Heart right ventricle (tissue), 16 donors: ENCODE results near the gene SHROOM2. TPM values are rescaled to one million over a fixed set of nuclear protein-coding genes. Genes with fewer than 3 reads are reported as not detected.

Experiments
- ATAC-seq, 8 donors: fragments of 200-7000 bp; cut with Tn5 transposase; one replicate each; pipeline ENCODE4 v1.9.1; 2020; ENCODE audit warnings: mild to moderate bottlenecking in 8 of 8, moderate library complexity in 8 of 8, moderate number of reproducible peaks in 1 of 8
- DNase-seq, 2 donors: peaks; one replicate each; pipeline ENCODE4 v3.0.0-alpha.2; 2020
- H3K27ac ChIP-seq, 10 donors: fragments of 200-600 bp; sonication (generic) in 2 of 10; one replicate each; pipeline versions ENCODE4 v1.5.0 to v1.8.0; 2020 to 2022; ENCODE audit warnings: mild to moderate bottlenecking in 3 of 10
- H3K27me3 ChIP-seq, 7 donors: fragments of 200-600 bp; one replicate each; pipeline ENCODE4 v1.8.0; 2021 to 2022; ENCODE audit warnings: mild to moderate bottlenecking in 2 of 7
- H3K36me3 ChIP-seq, 9 donors: fragments of 200-600 bp; sonication (generic) in 1 of 9; one replicate each; pipeline versions ENCODE4 v1.5.0 to v1.8.0; 2020 to 2022; ENCODE audit warnings: mild to moderate bottlenecking in 2 of 9
- H3K4me1 ChIP-seq, 9 donors: fragments of 200-600 bp; sonication (generic) in 1 of 9; one replicate each; pipeline versions ENCODE4 v1.5.0 to v1.8.0; 2020 to 2022; ENCODE audit warnings: mild to moderate bottlenecking in 4 of 9
- H3K4me3 ChIP-seq, 10 donors: fragments of 200-600 bp; sonication (generic) in 2 of 10; one replicate each; pipeline versions ENCODE4 v1.5.0 to v1.8.0; 2020 to 2022; ENCODE audit warnings: mild to moderate bottlenecking in 7 of 10, moderate library complexity in 2 of 10
- H3K9me3 ChIP-seq, 11 donors: fragments of 200-600 bp in 10 of 11; sonication (generic) in 2 of 11; one replicate each; pipeline versions ENCODE4 v1.5.0 to v1.8.0; 2013 to 2022; ENCODE audit warnings: mild to moderate bottlenecking in 2 of 11, control low read depth in 1 of 11, moderate library complexity in 1 of 11
- WGBS, 2 donors: extraction: QIAGEN DNeasy Blood & Tissue Kit; methylation state at CpG; one replicate each; pipeline ENCODE4 v1.1.7; 2013; ENCODE audit warnings: inconsistent platforms in 1 of 2; 5-methylcytosine and 5-hydroxymethylcytosine counted together
- intact Hi-C, 10 donors: fragments of 100-400 bp; cut with DNase I; formaldehyde crosslinking; loops; one replicate each; pipeline versions ENCODE4 v1.11.1 to v1.14.2; 2022
- polyA plus RNA-seq, 2 donors: library from polyadenylated mRNA; stranded (reverse); fragments of 200-250 nt; gene quantifications; one replicate each; pipeline ENCODE4 v1.2.3, GENCODE V29; 2013
- total RNA-seq, 10 donors: library from RNA; stranded (reverse); fragmentation: NEBNext Ultra II Directional in 3 of 10; extraction: Animal tissue kit (Norgen Biotek cat#: 25700) in 3 of 10; gene quantifications; one replicate each; pipeline versions ENCODE4 v1.2.1 to v1.2.4, GENCODE V29; 2021 to 2023
- TF ChIP-seq, protein P1 (sequence below), 9 donors: fragments of 200-600 bp; sonication (generic) in 2 of 9; IDR thresholded peaks; one replicate each; pipeline versions ENCODE4 v1.5.0 to v1.8.0; 2021 to 2022; ENCODE audit warnings: antibody characterized with exemption in 9 of 9, mild to moderate bottlenecking in 5 of 9, moderate library complexity in 1 of 9
- donor health status: Arrhythmogenic right ventricular cardiomyopathy.
- donor health status: ischemic (EF 13 %, LVEDD 7.1; RV severe dilation, severe dysfunction).
- donor health status: healthy with polysubstance abuse.
- donor health status: DM: no; HTN: yes; CAD: no.
- donor health status: DM: no; HTN: no; CAD: no.
- donor health status: ischemic (EF 25% LVEDD 6.9; RV normal size, moderate dysfunction).
- donor health status: ischemic (EF 25% LVEDD 5.7; RV mildly dilated, moderate dysfunction).
- donor health status: healthy.
- donor health status: DM: yes; HTN: yes; CAD: no.
- donor health status: Ischemic cardiomyopathy.
- donor health status: ischemic (EF 35%, LVEDD 5.7; RV mildly dilated, moderate dysfunction).
- donor health status: nonischemic (EF 11% LVEDD 7.7; RV severe dilation, severe dysfunction).
- donor health status: DM: yes; HTN: yes; CAD: no.
- donor health status: PGD.
- donor health status: ischemic (EF 29% LVEDD 5.4; RV normal size, mild dysfunction).
- donor health status: nonischemic (EF 23%, LVEDD 6.1; RV moderate dilation, normal function).

Gene SHROOM2
- total and polyA plus RNA-seq, 12 donors = 0.13 to 1.7 (median 0.44) TPM

DNA sequence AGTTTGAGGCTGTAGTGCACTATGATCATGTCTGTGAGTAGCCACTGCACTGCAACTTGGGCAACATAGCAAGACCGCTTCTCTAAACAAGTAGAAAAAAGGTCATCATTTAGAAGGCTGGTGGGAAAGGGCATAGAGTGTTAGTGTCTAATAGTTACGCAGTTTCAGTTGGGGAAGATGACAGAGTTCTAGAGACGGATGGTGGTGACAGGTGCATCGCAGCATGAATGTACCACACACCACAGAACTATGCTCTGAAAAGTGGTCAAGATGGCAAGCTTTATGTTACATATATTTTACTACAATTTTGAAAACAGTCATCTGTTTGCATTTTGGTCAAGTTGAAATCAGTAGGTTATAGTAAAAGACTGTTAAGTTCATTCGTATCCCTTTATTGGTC lies 157.2 kb downstream of the SHROOM2 start:
- no peak overlapping the region for H3K27ac ChIP-seq
- 94 to 97% methylated on average over 5 of the region's 5 CpGs for WGBS, 2 donors
- DNase-seq (no peak), ATAC-seq (no peak)
- H3K4me1 ChIP-seq = no peaks in the 10 kb centered on the region
- no peak overlapping the region for H3K4me3 ChIP-seq
- H3K9me3 ChIP-seq = peaks cover 0 to 2% (median 0%) of the 10 kb centered on the region in 11 donors
- TF ChIP-seq, protein P1, sequence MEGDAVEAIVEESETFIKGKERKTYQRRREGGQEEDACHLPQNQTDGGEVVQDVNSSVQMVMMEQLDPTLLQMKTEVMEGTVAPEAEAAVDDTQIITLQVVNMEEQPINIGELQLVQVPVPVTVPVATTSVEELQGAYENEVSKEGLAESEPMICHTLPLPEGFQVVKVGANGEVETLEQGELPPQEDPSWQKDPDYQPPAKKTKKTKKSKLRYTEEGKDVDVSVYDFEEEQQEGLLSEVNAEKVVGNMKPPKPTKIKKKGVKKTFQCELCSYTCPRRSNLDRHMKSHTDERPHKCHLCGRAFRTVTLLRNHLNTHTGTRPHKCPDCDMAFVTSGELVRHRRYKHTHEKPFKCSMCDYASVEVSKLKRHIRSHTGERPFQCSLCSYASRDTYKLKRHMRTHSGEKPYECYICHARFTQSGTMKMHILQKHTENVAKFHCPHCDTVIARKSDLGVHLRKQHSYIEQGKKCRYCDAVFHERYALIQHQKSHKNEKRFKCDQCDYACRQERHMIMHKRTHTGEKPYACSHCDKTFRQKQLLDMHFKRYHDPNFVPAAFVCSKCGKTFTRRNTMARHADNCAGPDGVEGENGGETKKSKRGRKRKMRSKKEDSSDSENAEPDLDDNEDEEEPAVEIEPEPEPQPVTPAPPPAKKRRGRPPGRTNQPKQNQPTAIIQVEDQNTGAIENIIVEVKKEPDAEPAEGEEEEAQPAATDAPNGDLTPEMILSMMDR (IDR thresholded peaks at IDR 0.05) = no peak
- intact Hi-C loops = no loop called here
- H3K27me3 ChIP-seq = peaks cover 0 to 18% (median 0%) of the 10 kb centered on the region in 7 donors
- no peaks in the 10 kb centered on the region for H3K36me3 ChIP-seq

DNA sequence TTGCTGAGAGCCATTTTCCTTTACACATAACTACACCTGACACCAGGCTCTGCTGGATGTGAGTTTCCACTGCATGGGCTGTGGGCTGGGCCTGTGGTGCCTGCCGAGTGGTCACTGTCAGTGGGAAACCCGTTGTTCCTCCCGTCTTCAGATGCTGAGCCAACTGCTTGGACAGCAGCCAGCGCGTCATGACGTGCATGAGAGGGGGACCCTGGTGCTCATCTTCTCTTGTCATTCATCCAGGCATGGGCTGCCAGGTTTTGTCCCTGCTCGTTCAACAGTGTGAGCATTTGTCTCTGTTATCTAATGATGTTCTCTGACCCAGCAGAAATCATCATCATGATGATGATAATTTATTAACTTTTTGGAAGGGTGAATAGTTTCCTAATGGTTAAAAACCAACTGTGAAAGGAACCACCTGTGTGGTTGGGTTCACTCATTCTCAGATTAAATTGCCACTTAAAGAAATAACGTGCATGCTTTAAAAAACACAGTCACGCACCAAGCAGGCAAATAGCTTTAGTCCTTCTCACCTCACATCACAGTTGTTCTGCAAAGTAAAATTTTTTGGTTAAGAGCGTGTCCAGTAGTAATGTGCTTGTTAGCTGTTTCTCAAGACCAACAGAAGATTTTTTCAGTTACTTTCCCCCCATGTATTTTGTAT lies 161.0 kb downstream of the SHROOM2 start:
- 62 to 69% methylated on average over 10 of the region's 10 CpGs for WGBS, 2 donors
- TF ChIP-seq, protein P1 (IDR thresholded peaks at IDR 0.05) = no peak
- Histone ChIP-seq H3K36me3 (no peaks in the 10 kb centered on the region), H3K4me1 (no peaks in the 10 kb centered on the region), H3K9me3 (peaks cover 0 to 2% (median 0%) of the 10 kb centered on the region in 11 donors), H3K27me3 (peaks cover 0 to 18% (median 0%) of the 10 kb centered on the region in 7 donors), H3K27ac (no peak overlapping the region), H3K4me3 (no peak overlapping the region)
- ATAC-seq (no peak), DNase-seq (no peak)
- intact Hi-C loops = no loop called here

DNA sequence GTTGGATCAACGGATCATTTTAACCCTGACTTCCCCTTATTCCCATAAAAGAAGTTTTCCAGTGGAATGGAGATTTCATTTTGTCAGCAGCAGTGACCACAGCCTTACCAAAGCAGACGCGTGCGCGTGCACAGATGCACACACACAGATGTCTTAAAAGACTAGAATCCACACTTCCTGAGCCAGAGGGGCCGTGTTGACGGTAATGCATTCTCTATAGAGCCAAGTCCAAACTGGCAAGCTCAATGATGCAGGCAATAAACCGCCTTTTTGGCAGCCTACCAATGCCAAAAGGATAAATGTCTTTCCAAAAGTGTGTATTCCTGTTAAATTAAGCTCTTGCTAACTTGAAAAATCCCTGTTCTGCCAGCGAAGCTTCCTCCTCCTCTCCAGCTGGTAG lies 162.2 kb downstream of the SHROOM2 start:
- intact Hi-C loops = no loop called here

DNA sequence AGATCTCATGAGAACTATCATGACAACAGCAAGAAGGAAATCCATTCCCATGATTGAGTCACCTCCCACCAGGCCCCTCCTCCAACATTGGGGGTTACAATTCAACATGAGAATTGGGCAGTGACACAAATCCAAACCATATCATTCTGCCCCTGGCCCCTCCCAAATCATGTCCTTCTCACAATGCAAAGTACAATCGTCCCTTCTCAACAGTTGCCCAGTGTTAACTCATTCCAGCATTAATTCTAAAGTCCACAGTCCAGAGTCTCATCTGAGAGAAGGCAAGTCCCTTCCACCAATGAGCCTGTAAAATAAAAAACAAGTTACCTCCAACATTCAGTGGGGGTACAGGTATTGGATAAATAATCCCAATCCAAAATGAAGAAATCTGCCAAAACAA lies 166.1 kb downstream of the SHROOM2 start:
- Histone ChIP-seq H3K4me1 (no peaks in the 10 kb centered on the region), H3K36me3 (no peaks in the 10 kb centered on the region), H3K4me3 (no peak overlapping the region), H3K27me3 (peaks cover 0 to 18% (median 0%) of the 10 kb centered on the region in 7 donors), H3K9me3 (peaks cover 0 to 26% (median 0%) of the 10 kb centered on the region in 11 donors), H3K27ac (no peak overlapping the region)
- no peak for ATAC-seq
- TF ChIP-seq, protein P1 (IDR thresholded peaks at IDR 0.05) = no peak
- 75 to 86% methylated on average over 1 of the region's 1 CpG for WGBS, 2 donors
- intact Hi-C loops = no loop called here
- DNase-seq = no peak

More for the DNA sequence above, 162.2 kb downstream of the SHROOM2 start:
- H3K36me3 ChIP-seq = no peaks in the 10 kb centered on the region
- DNase-seq = no peak
- TF ChIP-seq, protein P1 (IDR thresholded peaks at IDR 0.05) = no peak
- H3K4me3 ChIP-seq = no peak overlapping the region
- 80 to 84% methylated on average over 9 of the region's 9 CpGs for WGBS, 2 donors
- H3K27me3 ChIP-seq = peaks cover 0 to 18% (median 0%) of the 10 kb centered on the region in 7 donors
- no peak overlapping the region for H3K27ac ChIP-seq
- no peaks in the 10 kb centered on the region for H3K4me1 ChIP-seq
- ATAC-seq = no peak
- peaks cover 0 to 12% (median 0%) of the 10 kb centered on the region in 11 donors for H3K9me3 ChIP-seq
